HG03439 (cell line): ENCODE measurements around the gene FYN.
A peak's percentile ranks its signal among the peaks of the same experiment; 100 is the strongest.
"Not testable (repeated sequence)": the region's sequence is repeated elsewhere in the genome, so short reads cannot be mapped to it uniquely, and the experiment has no call there.

ENCODE experiments used
- ATAC-seq: cut with Tn5 transposase; IDR thresholded peaks from one replicate; pipeline ENCODE4 v1.9.1; 2021; ENCODE audit warnings: mild to moderate bottlenecking, moderate library complexity; ENCODE audit not compliant: unreplicated experiment

Gene FYN

GRCh38 chr6:111873178-111874024 is at the start of gene FYN:
TSS of gene FYN (minus strand) at chr6:111873452. CDS start at chr6:111720051, 153,401 bp downstream.
- ATAC-seq: peak; percentile 98

- no peak for ATAC-seq
Observed at GRCh38 chr6:111922454-111923297, 49.4 kb upstream of the FYN start.

- ATAC-seq: no peak
Observed at GRCh38 chr6:111921103-111921502, 47.9 kb upstream of the FYN start.

- ATAC-seq: no peak
Observed at GRCh38 chr6:111920578-111920977, 47.3 kb upstream of the FYN start.

- no peak for ATAC-seq
Observed at GRCh38 chr6:111918825-111919224, 45.6 kb upstream of the FYN start.

- no peak for ATAC-seq
Observed at GRCh38 chr6:111916747-111917146, 43.5 kb upstream of the FYN start.

GRCh38 chr6:111914617-111915016 is 41.4 kb upstream of the FYN start:
- no peak for ATAC-seq

GRCh38 chr6:111912904-111913303 is 39.7 kb upstream of the FYN start:
- no peak for ATAC-seq

GRCh38 chr6:111911428-111911827 is 38.2 kb upstream of the FYN start:
- ATAC-seq: no peak

GRCh38 chr6:111909238-111909637 is 36.0 kb upstream of the FYN start:
- no peak for ATAC-seq

- not testable (repeated sequence) for ATAC-seq
Observed at GRCh38 chr6:111908365-111908764, 35.1 kb upstream of the FYN start.

- no peak for ATAC-seq
Observed at GRCh38 chr6:111900735-111901134, 27.5 kb upstream of the FYN start.

GRCh38 chr6:111899531-111899930 is 26.3 kb upstream of the FYN start:
- ATAC-seq: no peak

- ATAC-seq: no peak
Observed at GRCh38 chr6:111898452-111898851, 25.2 kb upstream of the FYN start.

- no peak for ATAC-seq
Observed at GRCh38 chr6:111894951-111895350, 21.7 kb upstream of the FYN start.

- no peak for ATAC-seq
Observed at GRCh38 chr6:111894272-111894671, 21.0 kb upstream of the FYN start.

- no peak for ATAC-seq
Observed at GRCh38 chr6:111892431-111892830, 19.2 kb upstream of the FYN start.

GRCh38 chr6:111890988-111891387 is 17.7 kb upstream of the FYN start:
- no peak for ATAC-seq

- ATAC-seq: no peak
Observed at GRCh38 chr6:111888928-111889695, 15.9 kb upstream of the FYN start.

- not testable (repeated sequence) for ATAC-seq
Observed at GRCh38 chr6:111886793-111887192, 13.5 kb upstream of the FYN start.

GRCh38 chr6:111885373-111886027 is 12.2 kb upstream of the FYN start:
- no peak for ATAC-seq
